Esophagus muscularis mucosa (tissue), 4 donors: Measurements from ENCODE around the gene PCBD1. TPM values are rescaled to one million over a fixed set of nuclear protein-coding genes. Genes with fewer than 3 reads are reported as not detected.

Experiments used
- DNase-seq: peaks from one replicate; pipeline ENCODE4 v3.0.0-alpha.2; 2017; ENCODE audit errors: extremely low spot score
- H3K27ac ChIP-seq, 4 donors: fragments of 200-600 bp; sonication (generic); replicated peaks in 1 of 4; 1 replicate in 3 of 4; 2 replicates in 1 of 4; pipeline ENCODE4 v1.5.1; 2016 to 2019; ENCODE audit warnings: mild to moderate bottlenecking in 1 of 4
- H3K27me3 ChIP-seq, 4 donors: fragments of 200-600 bp; sonication (generic); one replicate each; pipeline versions ENCODE4 v1.5.1 to v1.6.0; 2016 to 2019
- H3K36me3 ChIP-seq, 4 donors: fragments of 200-600 bp; sonication (generic); one replicate each; pipeline ENCODE4 v1.5.1; 2016 to 2019
- H3K4me1 ChIP-seq, 4 donors: fragments of 200-600 bp; sonication (generic); one replicate each; pipeline ENCODE4 v1.5.1; 2016 to 2019
- H3K4me3 ChIP-seq, 4 donors: fragments of 200-600 bp; sonication (generic); 1 replicate in 2 of 4; 2 replicates in 2 of 4; pipeline ENCODE4 v1.5.1; 2016 to 2019; ENCODE audit warnings: mild to moderate bottlenecking in 4 of 4, moderate library complexity in 1 of 4
- H3K9me3 ChIP-seq, 4 donors: fragments of 200-600 bp; sonication (generic); 1 replicate in 3 of 4; 2 replicates in 1 of 4; pipeline ENCODE4 v1.5.1; 2016 to 2019
- EP300 ChIP-seq: sonication (generic); formaldehyde crosslinking; IDR thresholded peaks from one replicate; pipeline ENCODE4 v1.6.1; 2017; ENCODE audit warnings: antibody characterized with exemption
- POLR2A ChIP-seq: fragments of 450-650 bp; IDR thresholded peaks from one replicate; pipeline ENCODE4 v1.6.1; 2017; ENCODE audit warnings: antibody characterized with exemption, moderate library complexity, mild to moderate bottlenecking, low read depth
- POLR2AphosphoS5 ChIP-seq, 2 donors: sonication (generic); formaldehyde crosslinking; IDR thresholded peaks; one replicate each; pipeline ENCODE4 v1.6.1; 2017; ENCODE audit warnings: antibody characterized with exemption in 2 of 2
- WGBS: methylation state at CpG from one replicate; pipeline ENCODE4 v1.1.5; 2018; 5-methylcytosine and 5-hydroxymethylcytosine counted together
- intact Hi-C: fragments of 100-400 bp; cut with DNase I; formaldehyde crosslinking; loops from one replicate; pipeline ENCODE4 v1.15.1; 2023
- total RNA-seq, 4 donors: library from RNA; depleted of rRNA; stranded (reverse); fragments of >200 nt; gene quantifications; one replicate each; pipeline versions ENCODE4 v1.1.0 to v1.2.1, GENCODE V29; 2016
- TF ChIP-seq, protein P1 (sequence below), 3 experiments: fragments of 200-600 bp in 2 of 3; fragments of 450-650 bp in 1 of 3; sonication (generic) in 2 of 3; IDR thresholded peaks; one replicate each; pipeline ENCODE4 v1.5.1; 2017 to 2019; ENCODE audit warnings: antibody characterized with exemption in 3 of 3, mild to moderate bottlenecking in 2 of 3, moderate library complexity in 1 of 3

PCBD1 gene
- total RNA-seq, 4 donors from 2014 or later, result 56.1 to 112 (median 80.8) TPM

DNA sequence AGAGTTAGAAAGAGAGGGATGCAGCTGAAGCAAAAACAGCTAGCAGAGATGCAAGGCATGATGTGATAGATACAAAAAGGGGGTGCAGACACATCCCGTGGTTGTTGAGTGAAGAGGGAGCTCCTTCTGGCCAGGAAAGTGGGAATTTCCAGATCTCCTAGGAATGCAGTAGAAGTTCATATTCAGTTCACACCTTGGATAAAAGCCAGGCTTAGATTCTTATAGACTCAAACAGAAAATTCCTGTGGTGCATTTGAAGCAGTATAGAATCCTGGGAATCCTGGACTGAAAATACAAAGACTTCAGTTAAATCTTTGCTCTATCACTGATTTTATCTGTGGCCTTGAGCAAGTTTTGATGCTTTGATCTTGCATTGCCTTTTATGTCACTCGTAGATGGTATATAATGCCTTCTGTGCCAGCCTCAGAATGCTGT lies 38.8 kb downstream of the PCBD1 start:
- peaks cover 11 to 21% (median 19%) of the 10 kb centered on the region in 4 donors for H3K4me1 ChIP-seq
- TF ChIP-seq POLR2AphosphoS5 (IDR thresholded peaks at IDR 0.05) (no peak), POLR2A (no peak), EP300 (no peak)
- TF ChIP-seq, protein P1, sequence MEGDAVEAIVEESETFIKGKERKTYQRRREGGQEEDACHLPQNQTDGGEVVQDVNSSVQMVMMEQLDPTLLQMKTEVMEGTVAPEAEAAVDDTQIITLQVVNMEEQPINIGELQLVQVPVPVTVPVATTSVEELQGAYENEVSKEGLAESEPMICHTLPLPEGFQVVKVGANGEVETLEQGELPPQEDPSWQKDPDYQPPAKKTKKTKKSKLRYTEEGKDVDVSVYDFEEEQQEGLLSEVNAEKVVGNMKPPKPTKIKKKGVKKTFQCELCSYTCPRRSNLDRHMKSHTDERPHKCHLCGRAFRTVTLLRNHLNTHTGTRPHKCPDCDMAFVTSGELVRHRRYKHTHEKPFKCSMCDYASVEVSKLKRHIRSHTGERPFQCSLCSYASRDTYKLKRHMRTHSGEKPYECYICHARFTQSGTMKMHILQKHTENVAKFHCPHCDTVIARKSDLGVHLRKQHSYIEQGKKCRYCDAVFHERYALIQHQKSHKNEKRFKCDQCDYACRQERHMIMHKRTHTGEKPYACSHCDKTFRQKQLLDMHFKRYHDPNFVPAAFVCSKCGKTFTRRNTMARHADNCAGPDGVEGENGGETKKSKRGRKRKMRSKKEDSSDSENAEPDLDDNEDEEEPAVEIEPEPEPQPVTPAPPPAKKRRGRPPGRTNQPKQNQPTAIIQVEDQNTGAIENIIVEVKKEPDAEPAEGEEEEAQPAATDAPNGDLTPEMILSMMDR (IDR thresholded peaks at IDR 0.05), result no peak
- H3K36me3 ChIP-seq, result peaks cover 15 to 58% (median 28%) of the 10 kb centered on the region in 4 donors
- intact Hi-C loops, result no loop called here
- H3K9me3 ChIP-seq, result no peaks in the 10 kb centered on the region
- no peak overlapping the region for H3K27ac ChIP-seq
- no peak overlapping the region for H3K4me3 ChIP-seq
- 59% methylated on average over 2 of the region's 2 CpGs for WGBS
- no peak for DNase-seq
- H3K27me3 ChIP-seq, result no peaks in the 10 kb centered on the region

DNA sequence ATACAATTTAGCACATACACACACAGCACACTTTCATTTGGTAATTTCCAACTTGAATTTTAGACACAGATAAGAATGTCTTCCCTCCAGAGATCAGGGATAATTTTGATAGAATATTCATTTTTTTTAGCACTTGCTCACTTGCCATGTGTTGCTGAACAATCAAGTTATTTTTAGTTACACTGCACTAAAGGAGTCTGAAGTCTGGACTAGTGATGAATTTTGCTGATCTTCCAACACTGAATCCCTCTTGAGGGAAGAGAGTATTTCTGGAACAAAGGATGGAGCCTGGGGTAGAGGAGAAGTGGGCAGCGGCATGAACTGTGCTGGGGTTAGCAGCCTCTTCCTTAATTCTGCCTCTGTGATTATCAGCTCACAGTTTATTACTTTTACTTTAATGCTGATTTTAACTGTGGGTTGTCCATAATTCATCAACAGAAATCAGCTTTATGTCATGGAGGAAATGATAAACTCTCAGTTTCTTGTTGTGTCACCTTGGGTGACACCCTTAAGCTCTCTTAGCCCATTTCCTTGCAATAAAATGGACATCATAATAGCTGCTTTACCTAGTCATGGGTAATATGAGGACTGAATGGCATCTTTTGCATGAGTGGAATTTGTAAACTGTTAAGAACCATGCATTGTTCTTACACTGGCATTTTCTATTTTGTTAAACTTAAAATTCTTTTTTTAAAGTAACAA lies 40.6 kb downstream of the PCBD1 start:
- Histone ChIP-seq H3K9me3 (no peaks in the 10 kb centered on the region), H3K4me3 (no peak overlapping the region), H3K27me3 (no peaks in the 10 kb centered on the region), H3K27ac (no peak overlapping the region), H3K36me3 (peaks cover 7 to 44% (median 23%) of the 10 kb centered on the region in 4 donors), H3K4me1 (peaks cover 11 to 31% (median 19%) of the 10 kb centered on the region in 4 donors)
- intact Hi-C loops, result no loop called here
- TF ChIP-seq EP300 (no peak), POLR2A (no peak), POLR2AphosphoS5 (IDR thresholded peaks at IDR 0.05) (no peak)
- TF ChIP-seq, protein P1 (IDR thresholded peaks at IDR 0.05), result no peak
- no peak for DNase-seq
- 56% methylated on average over 1 of the region's 1 CpG for WGBS

DNA sequence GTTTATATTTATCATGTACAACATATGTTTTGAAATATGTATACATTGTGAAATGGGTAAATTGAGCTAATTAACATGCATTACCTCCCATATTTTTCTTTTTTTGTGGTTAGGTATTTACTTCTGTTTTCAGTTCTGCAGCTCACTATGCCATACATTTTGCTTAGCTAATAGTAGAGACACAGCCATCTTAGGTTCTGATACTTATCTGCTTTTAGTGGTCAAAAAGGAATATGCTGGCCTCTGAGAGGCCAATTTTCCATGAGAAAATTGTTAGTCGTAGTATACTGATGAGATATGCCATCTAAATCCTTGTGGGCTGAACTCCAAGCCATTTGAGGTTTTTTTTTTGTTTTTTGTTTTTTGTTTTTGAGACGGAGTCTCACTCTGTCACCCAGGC lies 41.6 kb downstream of the PCBD1 start:
- Histone ChIP-seq H3K9me3 (no peaks in the 10 kb centered on the region), H3K4me1 (peaks cover 8 to 31% (median 19%) of the 10 kb centered on the region in 4 donors), H3K27me3 (no peaks in the 10 kb centered on the region), H3K36me3 (peaks cover 6 to 35% (median 17%) of the 10 kb centered on the region in 4 donors), H3K27ac (no peak overlapping the region), H3K4me3 (no peak overlapping the region)
- intact Hi-C loops, result no loop called here
- 97% methylated on average over 2 of the region's 2 CpGs for WGBS
- no peak for DNase-seq
- TF ChIP-seq EP300 (no peak), POLR2A (no peak), POLR2AphosphoS5 (IDR thresholded peaks at IDR 0.05) (no peak)
- TF ChIP-seq, protein P1 (IDR thresholded peaks at IDR 0.05), result no peak

DNA sequence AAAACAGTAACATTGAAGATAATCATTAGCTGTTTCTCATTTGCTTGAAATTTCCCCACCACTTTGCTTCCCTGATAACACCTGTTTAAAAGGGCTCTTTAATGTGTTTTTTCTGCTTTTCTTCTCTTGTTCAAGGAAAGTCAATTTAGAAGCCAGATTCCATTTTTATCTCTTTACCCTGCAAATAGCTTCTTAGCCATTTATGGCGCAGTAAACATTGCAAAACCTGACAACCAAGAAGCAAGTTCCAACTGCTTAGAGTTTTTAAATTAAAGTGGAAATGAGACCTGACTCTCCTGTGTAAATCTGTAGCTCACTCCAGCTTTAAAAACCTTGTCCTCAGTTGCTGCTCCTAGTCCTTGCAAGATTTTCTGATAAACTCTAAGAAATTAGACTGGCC lies 42.5 kb downstream of the PCBD1 start:
- no peak overlapping the region for H3K4me3 ChIP-seq
- WGBS, result 97% methylated on average over 1 of the region's 1 CpG
- no peak overlapping the region for H3K27ac ChIP-seq
- H3K4me1 ChIP-seq, result peaks cover 7 to 31% (median 19%) of the 10 kb centered on the region in 4 donors
- DNase-seq, result no peak
- H3K27me3 ChIP-seq, result no peaks in the 10 kb centered on the region
- TF ChIP-seq EP300 (no peak), POLR2AphosphoS5 (IDR thresholded peaks at IDR 0.05) (no peak), POLR2A (no peak)
- TF ChIP-seq, protein P1 (IDR thresholded peaks at IDR 0.05), result no peak
- no peaks in the 10 kb centered on the region for H3K9me3 ChIP-seq
- H3K36me3 ChIP-seq, result peaks cover 0 to 28% (median 11%) of the 10 kb centered on the region in 4 donors
- intact Hi-C loops, result no loop called here
